ENCODE data around the gene ID4. TPM values are rescaled to one million over a fixed set of nuclear protein-coding genes. Genes with fewer than 3 reads are reported as not detected.

ID4 gene
- total and polyA plus RNA-seq, 2 of the 8 experiments (the other 6 are each of a cell fraction or from before 2014, with no cell fraction given): 2.0 to 8.3 TPM

DNA sequence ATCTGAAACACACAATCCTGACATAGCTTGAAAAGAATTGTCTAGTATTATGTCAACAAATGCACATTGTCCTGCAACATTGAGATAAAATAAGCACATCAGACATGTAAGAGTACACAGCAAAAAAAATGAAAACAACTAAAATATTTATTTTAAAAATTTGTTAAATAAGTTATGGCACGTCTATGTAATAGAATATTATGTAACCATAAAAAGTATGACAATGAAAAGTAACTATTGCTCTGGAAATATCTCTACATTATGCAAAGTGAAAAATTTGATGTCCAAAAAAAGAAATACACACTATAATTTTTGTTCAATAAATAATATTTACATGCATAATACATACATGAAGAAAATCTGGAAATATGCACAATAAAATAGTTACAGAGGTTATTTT lies 9.3 kb upstream of the ID4 start:
- Histone ChIP-seq H3K4me2 (ENCODE audit: insufficient read depth in 1 of 2, low read depth in 2 of 2, low read length in 2 of 2) (no peak overlapping the region), H4K20me1 (replicated peaks in 1 of 2; ENCODE audit: control insufficient read depth in 1 of 2, insufficient read depth in 2 of 2, low read length in 2 of 2) (no peaks in the 10 kb centered on the region), H2AK5ac (ENCODE audit: low read depth, low read length) (no peak overlapping the region), H3K56ac (replicated peaks; ENCODE audit: insufficient read length, low read depth, low read length) (no peak overlapping the region), H3K4me1 (replicated peaks in 1 of 4; ENCODE audit: control insufficient read depth in 3 of 4, insufficient read depth in 4 of 4, low read length in 3 of 4) (no peaks in the 10 kb centered on the region), H4K5ac (ENCODE audit: insufficient read length, low read depth, low read length) (no peak overlapping the region), H2AFZ (ENCODE audit: low read length) (no peak overlapping the region), H2BK15ac (ENCODE audit: low read length) (no peak overlapping the region), H3K27me3 (replicated peaks in 1 of 4; ENCODE audit: control insufficient read depth in 3 of 4, extremely low read depth in 1 of 4, insufficient read depth in 3 of 4, low read length in 3 of 4) (no peaks in the 10 kb centered on the region), H3K18ac (ENCODE audit: extremely low read depth, low read length) (no peak overlapping the region), H4K8ac (ENCODE audit: extremely low read depth, insufficient read depth, low read length) (no peak overlapping the region), H4K91ac (replicated peaks; ENCODE audit: insufficient read length, low read length) (no peak overlapping the region), H3K14ac (ENCODE audit: insufficient read length) (no peak overlapping the region), H3K79me2 (ENCODE audit: control insufficient read depth in 1 of 2, insufficient read depth in 2 of 2, low read length in 2 of 2) (no peaks in the 10 kb centered on the region), H3K36me3 (ENCODE audit: control insufficient read depth in 2 of 4, insufficient read depth in 4 of 4, low read length in 3 of 4) (no peaks in the 10 kb centered on the region), H2BK20ac (ENCODE audit: low read length) (no peak overlapping the region), H3K23me2 (ENCODE audit: low read depth, low read length) (no peaks in the 10 kb centered on the region), H3K9me3 (ENCODE audit: insufficient read depth in 2 of 2, low read depth in 1 of 2, low read length in 1 of 2) (no peaks in the 10 kb centered on the region), H3K4ac (replicated peaks; ENCODE audit: insufficient read length, low read depth, low read length) (no peak overlapping the region), H2BK5ac (ENCODE audit: low read depth, low read length) (no peak overlapping the region), H3K9ac (replicated peaks in 1 of 4; ENCODE audit: extremely low read depth in 1 of 4, low read depth in 3 of 4, low read length in 3 of 4) (no peak overlapping the region), H3K4me3 (ENCODE audit: extremely low read depth in 1 of 4, insufficient read depth in 2 of 4, low read depth in 3 of 4, low read length in 4 of 4) (no peak overlapping the region), H3K79me1 (ENCODE audit: low read depth, low read length) (no peaks in the 10 kb centered on the region), H2BK120ac (replicated peaks; ENCODE audit: low read depth, low read length) (no peak overlapping the region), H2BK12ac (ENCODE audit: low read depth, low read length) (no peak overlapping the region), H3K23ac (ENCODE audit: insufficient read length) (no peak overlapping the region), H3K27ac (ENCODE audit: low read depth, low read length) (no peak overlapping the region)
- FAIRE-seq (no peak), DNase-seq (ENCODE audit: low read depth in 1 of 2, low spot score in 2 of 2) (no peak)
- ChIA-PET CTCF (ENCODE audit: partially characterized antibody) (no interaction called here), POLR2A (ENCODE audit: partially characterized antibody) (interaction anchor here (4.5 kb wide), 1 partner anchor 9 kb away, joined by 18 read pairs; the partner anchor contains the start of gene ID4)
- 93% methylated on average over 1 of the region's 1 CpG; no CpG with 5 or more reads in 1 of the 2 experiments for WGBS, 2 experiments (ENCODE audit: extremely low coverage in 1 of 2, insufficient coverage in 1 of 2, insufficient read length in 1 of 2, insufficient replicate concordance in 2 of 2, low coverage in 1 of 2, low lambda C conversion rate in 2 of 2, missing lambda C conversion rate in 1 of 2)
- no peak for TF ChIP-seq CTBP2 (IDR thresholded peaks at IDR 0.05; ENCODE audit: borderline replicate concordance, insufficient read depth, insufficient read length, low read length)
- no peak for TF ChIP-seq CEBPB (IDR thresholded peaks at IDR 0.05; ENCODE audit: low read depth, low read length)
- TF ChIP-seq POLR2A (IDR thresholded peaks at IDR 0.05; ENCODE audit: control extremely low read depth in 1 of 2, low read depth in 2 of 2, low read length in 2 of 2): no peak
- TF ChIP-seq SIN3A (conservative IDR thresholded peaks at IDR 0.05 in 1 of 2, IDR thresholded peaks at IDR 0.05 in 1 of 2; ENCODE audit: low read depth in 1 of 2, low read length in 2 of 2): no peak
- no peak for TF ChIP-seq SRF (IDR thresholded peaks at IDR 0.05; ENCODE audit: low read depth, low read length)
- TF ChIP-seq EZH2 (IDR thresholded peaks at IDR 0.05; ENCODE audit: low read depth, low read length, severe bottlenecking): no peak

All from H1 (cell line).